CD14-positive monocyte (primary cell): ENCODE results near the gene PSORS1C1. TPM values are rescaled to one million over a fixed set of nuclear protein-coding genes. Genes with fewer than 3 reads are reported as not detected.

ENCODE experiments used
- DNase-seq, 3 donors: peaks; one replicate each; pipeline ENCODE4 v3.0.0-alpha.2; 2011 to 2022
- H2AFZ ChIP-seq: 2 replicates; pipeline ENCODE4 v1.6.0; 2012; ENCODE audit warnings: mild to moderate bottlenecking, low read depth, low read length, inconsistent platforms; ENCODE audit not compliant: insufficient read depth, poor library complexity, severe bottlenecking
- H3K27ac ChIP-seq, 2 donors: 1 replicate in 1 of 2; 2 replicates in 1 of 2; pipeline ENCODE4 v1.5.1; 2012 to 2013; ENCODE audit warnings: low read length in 2 of 2, control low read depth in 1 of 2, inconsistent platforms in 1 of 2, low read depth in 1 of 2, mild to moderate bottlenecking in 1 of 2
- H3K27me3 ChIP-seq, 2 donors: one replicate each; pipeline versions ENCODE4 v1.6.0 to v1.6.1; 2011 to 2013; ENCODE audit warnings: low read length in 2 of 2; ENCODE audit not compliant: control insufficient read depth in 2 of 2, insufficient read depth in 2 of 2
- H3K36me3 ChIP-seq, 2 donors: replicated peaks in 1 of 2; 1 replicate in 1 of 2; 2 replicates in 1 of 2; pipeline versions ENCODE4 v1.5.1 to v1.6.1; 2012 to 2013; ENCODE audit warnings: low read length in 2 of 2, control low read depth in 1 of 2, inconsistent platforms in 1 of 2, mild to moderate bottlenecking in 1 of 2; ENCODE audit not compliant: insufficient read depth in 2 of 2, control insufficient read depth in 1 of 2
- H3K4me1 ChIP-seq, 2 donors: 1 replicate in 1 of 2; 2 replicates in 1 of 2; pipeline versions ENCODE4 v1.5.1 to v1.6.1; 2012 to 2013; ENCODE audit warnings: low read length in 2 of 2, control low read depth in 1 of 2, inconsistent platforms in 1 of 2, mild to moderate bottlenecking in 1 of 2, moderate library complexity in 1 of 2; ENCODE audit not compliant: insufficient read depth in 2 of 2, control insufficient read depth in 1 of 2
- H3K4me2 ChIP-seq: replicated peaks from 2 replicates; pipeline ENCODE3; 2012; ENCODE audit warnings: low read length, moderate library complexity, mild to moderate bottlenecking; ENCODE audit not compliant: poor library complexity, severe bottlenecking; ENCODE audit errors: extremely low read depth
- H3K4me3 ChIP-seq, 3 experiments: fragments of 200-600 bp in 1 of 3; sonication (generic) in 1 of 3; replicated peaks in 1 of 3; 1 replicate in 2 of 3; 2 replicates in 1 of 3; pipeline ENCODE4 v1.5.1; 2011 to 2013; ENCODE audit warnings: low read length in 3 of 3, mild to moderate bottlenecking in 3 of 3, control low read depth in 2 of 3, low read depth in 2 of 3, inconsistent platforms in 1 of 3, moderate library complexity in 1 of 3
- H3K79me2 ChIP-seq: 2 replicates; pipeline ENCODE4 v1.6.0; 2012; ENCODE audit warnings: mild to moderate bottlenecking, control low read depth, inconsistent platforms, low read length, moderate library complexity; ENCODE audit not compliant: insufficient read depth
- H3K9ac ChIP-seq: 2 replicates; pipeline ENCODE4 v1.6.0; 2017; ENCODE audit warnings: low read length, mild to moderate bottlenecking; ENCODE audit not compliant: insufficient read depth, poor library complexity, severe bottlenecking
- H3K9me3 ChIP-seq, 2 donors: replicated peaks in 1 of 2; 1 replicate in 1 of 2; 2 replicates in 1 of 2; pipeline versions ENCODE4 v1.5.1 to v1.6.1; 2012 to 2013; ENCODE audit warnings: low read length in 2 of 2, control low read depth in 1 of 2; ENCODE audit not compliant: control insufficient read depth in 1 of 2, insufficient read depth in 1 of 2
- H4K20me1 ChIP-seq: 2 replicates; pipeline ENCODE4 v1.6.0; 2012; ENCODE audit warnings: mild to moderate bottlenecking, low read length, control low read depth, moderate library complexity; ENCODE audit not compliant: insufficient read depth
- H3K27ac Mint-ChIP-seq, 7 donors: one replicate each; pipeline ENCODE4 v1.8.0; 2020; ENCODE audit warnings: mild to moderate bottlenecking in 7 of 7, mixed read lengths in 7 of 7, moderate library complexity in 6 of 7, inconsistent platforms in 2 of 7
- H3K27me3 Mint-ChIP-seq, 3 donors: one replicate each; pipeline ENCODE4 v1.8.0; 2021 to 2022; ENCODE audit warnings: low read depth in 3 of 3, mild to moderate bottlenecking in 3 of 3, mixed read lengths in 3 of 3, moderate library complexity in 3 of 3, inconsistent platforms in 1 of 3
- H3K36me3 Mint-ChIP-seq, 2 donors: one replicate each; pipeline ENCODE4 v1.8.0; 2020; ENCODE audit warnings: mixed read lengths in 2 of 2, inconsistent platforms in 1 of 2, mild to moderate bottlenecking in 1 of 2
- H3K4me1 Mint-ChIP-seq: one replicate; pipeline ENCODE4 v1.8.0; 2020; ENCODE audit warnings: mild to moderate bottlenecking, mixed read lengths
- H3K4me3 Mint-ChIP-seq, 2 donors: one replicate each; pipeline ENCODE4 v1.8.0; 2020; ENCODE audit warnings: mild to moderate bottlenecking in 2 of 2, mixed read lengths in 2 of 2, moderate library complexity in 1 of 2
- H3K9me3 Mint-ChIP-seq, 7 donors: one replicate each; pipeline ENCODE4 v1.8.0; 2020 to 2022; ENCODE audit warnings: mixed read lengths in 7 of 7, mild to moderate bottlenecking in 6 of 7, moderate library complexity in 6 of 7, inconsistent platforms in 2 of 7
- WGBS: methylation state at CpG from one replicate; pipeline ENCODE4 v1.1.5; 2013; ENCODE audit warnings: missing lambda C conversion rate; ENCODE audit not compliant: insufficient coverage; 5-methylcytosine and 5-hydroxymethylcytosine counted together
- intact Hi-C, 2 donors: fragments of 100-400 bp; cut with micrococcal nuclease; formaldehyde crosslinking; loops; one replicate each; pipeline versions ENCODE4 v1.15.0 to v1.15.1; 2023
- polyA plus RNA-seq, 3 donors: library from polyadenylated mRNA; depleted of rRNA in 1 of 3; unstranded in 2 of 3; stranded (reverse) in 1 of 3; fragments of 300-500 nt in 2 of 3; fragments of >200 nt in 1 of 3; fragmentation: Illumina TruSeq in 2 of 3; gene quantifications; 1 replicate in 2 of 3; 2 replicates in 1 of 3; pipeline ENCODE4 v1.2.3, GENCODE V29; 2012 to 2021
- TF ChIP-seq, protein P1 (sequence below): fragments of 200-600 bp; IDR thresholded peaks from one replicate; pipeline ENCODE4 v1.8.0; 2022; ENCODE audit warnings: antibody characterized with exemption, mild to moderate bottlenecking

PSORS1C1 gene
- polyA plus RNA-seq, 3 donors = not detected

DNA sequence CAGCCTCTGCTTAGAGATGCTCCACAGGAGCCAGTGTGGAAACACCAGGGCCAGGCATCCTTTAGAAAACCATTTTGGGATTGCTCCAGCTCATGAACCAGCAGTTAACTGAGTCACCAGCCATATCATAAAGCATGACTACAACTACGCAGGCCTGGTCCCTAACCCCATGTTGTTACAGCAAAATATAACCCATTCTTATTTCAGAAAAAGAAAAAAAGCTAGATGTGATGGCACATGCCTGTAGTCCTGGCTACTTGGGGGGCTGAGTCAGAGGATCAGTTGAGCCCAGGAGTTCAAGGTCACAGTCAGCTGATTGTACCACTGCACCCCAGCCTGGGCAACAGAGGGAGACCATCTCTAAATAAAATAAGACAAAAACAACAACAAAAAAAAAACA is 39.1 kb upstream of the PSORS1C1 start:
- intact Hi-C loops = loop anchor here in 1 of 2 donors (10.0 kb wide), 1 partner anchor 601 kb away; no protein-coding TSS in a partner anchor
- peaks cover 0 to 7% (median 4%) of the 10 kb centered on the region in 3 donors for H3K27me3 Mint-ChIP-seq
- Histone ChIP-seq H3K36me3 (no peaks in the 10 kb centered on the region), H3K27me3 (no peaks in the 10 kb centered on the region), H4K20me1 (no peaks in the 10 kb centered on the region), H3K4me3 (no peak overlapping the region), H3K4me1 (peaks cover 4 to 5% of the 10 kb centered on the region in 2 donors), H3K4me2 (no peak overlapping the region), H3K79me2 (no peaks in the 10 kb centered on the region), H2AFZ (no peak overlapping the region), H3K27ac (no peak overlapping the region), H3K9me3 (no peaks in the 10 kb centered on the region), H3K9ac (no peak overlapping the region)
- no peaks in the 10 kb centered on the region for H3K9me3 Mint-ChIP-seq
- DNase-seq = no peak
- WGBS = no CpG with 5 or more reads among the region's 1 CpG
- TF ChIP-seq, protein P1, sequence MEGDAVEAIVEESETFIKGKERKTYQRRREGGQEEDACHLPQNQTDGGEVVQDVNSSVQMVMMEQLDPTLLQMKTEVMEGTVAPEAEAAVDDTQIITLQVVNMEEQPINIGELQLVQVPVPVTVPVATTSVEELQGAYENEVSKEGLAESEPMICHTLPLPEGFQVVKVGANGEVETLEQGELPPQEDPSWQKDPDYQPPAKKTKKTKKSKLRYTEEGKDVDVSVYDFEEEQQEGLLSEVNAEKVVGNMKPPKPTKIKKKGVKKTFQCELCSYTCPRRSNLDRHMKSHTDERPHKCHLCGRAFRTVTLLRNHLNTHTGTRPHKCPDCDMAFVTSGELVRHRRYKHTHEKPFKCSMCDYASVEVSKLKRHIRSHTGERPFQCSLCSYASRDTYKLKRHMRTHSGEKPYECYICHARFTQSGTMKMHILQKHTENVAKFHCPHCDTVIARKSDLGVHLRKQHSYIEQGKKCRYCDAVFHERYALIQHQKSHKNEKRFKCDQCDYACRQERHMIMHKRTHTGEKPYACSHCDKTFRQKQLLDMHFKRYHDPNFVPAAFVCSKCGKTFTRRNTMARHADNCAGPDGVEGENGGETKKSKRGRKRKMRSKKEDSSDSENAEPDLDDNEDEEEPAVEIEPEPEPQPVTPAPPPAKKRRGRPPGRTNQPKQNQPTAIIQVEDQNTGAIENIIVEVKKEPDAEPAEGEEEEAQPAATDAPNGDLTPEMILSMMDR = no peak
- peak overlapping the region in 1 of 7 donors; percentile 63 for H3K27ac Mint-ChIP-seq
- H3K4me3 Mint-ChIP-seq = no peak overlapping the region
- peaks cover 4% of the 10 kb centered on the region for H3K4me1 Mint-ChIP-seq
- H3K36me3 Mint-ChIP-seq = no peaks in the 10 kb centered on the region

DNA sequence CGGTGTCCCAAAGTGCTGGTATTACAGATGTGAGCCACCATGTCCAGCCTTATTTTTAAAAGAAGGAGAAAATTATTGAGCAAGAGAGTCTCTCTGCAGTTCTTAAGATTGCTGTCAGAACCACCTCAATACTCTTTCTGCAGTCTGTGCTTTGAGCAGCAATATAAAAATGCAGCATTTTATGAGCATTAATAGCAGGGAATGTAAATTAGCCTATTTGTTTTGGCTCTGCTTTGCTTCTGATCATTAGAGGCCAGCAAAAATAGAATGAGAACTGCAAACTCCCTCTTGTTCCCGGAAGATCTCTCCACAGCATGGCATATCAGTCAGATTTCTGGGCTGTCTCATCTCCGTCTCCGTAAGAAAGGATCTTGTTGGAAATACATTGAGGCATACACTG is 38.0 kb upstream of the PSORS1C1 start:
- Mint-ChIP-seq H3K27ac (no peak overlapping the region), H3K4me1 (peaks cover 4% of the 10 kb centered on the region), H3K9me3 (no peaks in the 10 kb centered on the region), H3K4me3 (no peak overlapping the region), H3K27me3 (peaks cover 0 to 15% (median 4%) of the 10 kb centered on the region in 3 donors), H3K36me3 (no peaks in the 10 kb centered on the region)
- Histone ChIP-seq H3K4me3 (no peak overlapping the region), H4K20me1 (no peaks in the 10 kb centered on the region), H3K79me2 (no peaks in the 10 kb centered on the region), H3K36me3 (no peaks in the 10 kb centered on the region), H3K4me2 (no peak overlapping the region), H3K9me3 (no peaks in the 10 kb centered on the region), H3K27me3 (no peaks in the 10 kb centered on the region), H3K4me1 (peaks cover 4 to 5% of the 10 kb centered on the region in 2 donors), H3K27ac (no peak overlapping the region), H3K9ac (no peak overlapping the region), H2AFZ (no peak overlapping the region)
- TF ChIP-seq, protein P1 = no peak
- 75% methylated on average over 1 of the region's 4 CpGs for WGBS
- intact Hi-C loops = loop anchor here in 1 of 2 donors (10.0 kb wide), 1 partner anchor 602 kb away; no protein-coding TSS in a partner anchor
- DNase-seq = no peak
